HG03060 (cell line): ENCODE results near the gene EID2.

ENCODE experiments used
- ATAC-seq: cut with Tn5 transposase; IDR thresholded peaks from one replicate; pipeline ENCODE4 v1.9.1; 2021; ENCODE audit warnings: low read depth, moderate number of reproducible peaks; ENCODE audit not compliant: unreplicated experiment

The EID2 gene

DNA sequence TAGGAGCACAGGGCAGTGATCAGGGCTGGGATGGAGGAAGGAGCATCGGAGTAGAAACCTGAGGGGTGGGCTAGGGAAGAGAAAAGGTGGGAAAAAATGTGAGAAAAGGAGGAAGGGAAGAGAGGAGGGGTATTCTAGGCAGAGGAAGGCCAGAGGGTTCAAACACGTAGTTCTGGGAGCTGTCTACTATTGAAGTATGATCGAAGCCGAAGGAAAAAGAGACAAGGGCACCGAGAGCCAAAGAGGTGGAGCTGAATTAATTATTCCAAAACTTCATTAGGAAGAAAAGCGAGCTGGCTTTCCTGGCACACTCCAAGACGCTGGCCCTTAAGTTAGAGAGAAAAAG, 33.4 kb downstream of the EID2 start:
- ATAC-seq = no peak

DNA sequence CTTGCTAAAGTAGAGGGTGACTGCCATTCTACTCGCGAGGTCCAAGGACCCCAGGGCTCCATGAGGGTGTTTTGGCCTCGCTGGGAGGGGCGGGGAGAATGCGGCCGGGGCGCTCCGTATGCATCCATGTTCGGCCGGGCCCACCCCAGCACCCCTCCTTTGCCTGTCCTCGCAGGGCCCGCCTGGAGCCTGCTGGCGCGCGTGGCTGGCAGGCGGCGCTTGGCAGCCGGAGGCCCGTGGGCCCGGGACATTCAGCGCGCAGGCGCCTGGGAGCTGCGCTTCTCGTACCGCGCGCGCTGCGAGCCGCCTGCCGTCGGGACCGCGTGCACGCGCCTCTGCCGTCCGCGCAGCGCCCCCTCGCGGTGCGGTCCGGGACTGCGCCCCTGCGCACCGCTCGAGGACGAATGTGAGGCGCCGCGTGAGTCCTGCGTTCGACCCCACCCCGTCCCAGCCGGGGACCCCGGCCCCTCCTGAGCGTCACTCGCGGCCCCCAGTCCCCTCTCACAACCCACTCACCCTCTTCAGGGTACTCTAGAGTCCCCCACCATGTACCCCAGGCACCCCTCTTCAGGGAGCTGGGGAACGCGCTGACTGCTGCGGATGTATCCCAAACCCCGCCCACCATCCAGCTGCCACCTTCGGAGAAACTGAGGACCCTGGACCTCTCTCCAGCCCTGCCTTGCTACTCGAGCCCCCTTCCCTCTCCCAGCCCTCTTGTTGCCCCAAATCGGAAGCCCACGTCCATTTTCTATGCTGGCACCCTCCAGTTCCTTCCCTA, 37.1 kb downstream of the EID2 start:
- ATAC-seq = no peak

DNA sequence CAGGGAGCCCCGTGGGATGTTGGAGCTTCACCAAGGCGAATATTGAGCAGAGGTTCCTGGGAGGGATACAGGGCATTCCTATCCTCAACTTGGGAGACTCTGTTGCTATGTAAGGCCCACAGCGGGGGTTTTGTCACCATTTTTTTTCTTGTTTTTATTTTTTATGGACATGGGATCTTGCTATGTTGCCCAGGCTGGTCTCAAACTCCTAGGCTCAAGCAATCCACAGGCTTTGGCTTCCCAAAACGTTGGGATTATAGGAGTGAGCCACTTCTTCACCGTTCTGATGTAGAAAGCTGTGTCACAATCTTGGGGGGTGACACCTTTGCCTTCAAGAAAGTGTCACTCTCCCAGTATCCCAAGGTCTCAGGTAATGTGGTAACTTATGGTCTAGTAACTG, 38.6 kb downstream of the EID2 start:
- no peak for ATAC-seq

DNA sequence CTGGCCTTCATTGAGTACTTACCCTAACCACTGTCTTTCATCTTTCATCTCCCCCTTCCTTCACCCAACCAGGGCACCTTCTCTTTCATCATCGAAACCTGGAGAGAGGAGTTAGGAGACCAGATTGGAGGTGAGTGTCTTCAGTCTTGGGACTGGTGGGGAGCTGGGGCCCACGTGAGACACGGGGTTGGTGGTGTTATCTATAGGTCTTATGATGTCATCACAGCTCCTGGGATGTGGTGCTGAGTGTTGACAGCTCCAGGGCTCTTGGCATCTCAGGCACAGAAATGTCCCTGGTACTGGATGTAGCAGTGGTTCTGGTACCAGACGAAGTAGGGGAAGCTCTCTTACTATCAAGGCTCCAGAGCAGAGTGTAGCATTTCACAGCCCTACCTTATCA, 39.4 kb downstream of the EID2 start:
- ATAC-seq = no peak

DNA sequence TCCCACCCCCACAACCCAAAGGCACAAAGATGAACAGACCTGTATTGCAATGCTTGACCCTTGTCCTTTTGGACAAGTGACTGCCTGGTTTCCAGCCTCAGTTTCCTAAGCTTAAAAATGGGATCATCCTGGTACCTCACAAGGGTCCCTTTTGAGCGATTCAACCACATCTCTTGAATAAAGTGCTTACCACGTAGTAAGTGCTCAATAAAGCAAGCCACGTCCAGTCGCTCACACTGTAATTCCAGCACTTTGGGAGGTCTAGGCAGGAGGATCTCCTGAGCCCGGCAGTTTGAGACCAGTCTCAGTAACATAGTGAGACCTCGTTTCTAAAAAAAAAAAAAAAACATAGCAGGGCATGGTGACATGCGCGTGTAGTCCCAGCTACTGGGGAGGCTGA, 40.0 kb downstream of the EID2 start:
- ATAC-seq = no peak

DNA sequence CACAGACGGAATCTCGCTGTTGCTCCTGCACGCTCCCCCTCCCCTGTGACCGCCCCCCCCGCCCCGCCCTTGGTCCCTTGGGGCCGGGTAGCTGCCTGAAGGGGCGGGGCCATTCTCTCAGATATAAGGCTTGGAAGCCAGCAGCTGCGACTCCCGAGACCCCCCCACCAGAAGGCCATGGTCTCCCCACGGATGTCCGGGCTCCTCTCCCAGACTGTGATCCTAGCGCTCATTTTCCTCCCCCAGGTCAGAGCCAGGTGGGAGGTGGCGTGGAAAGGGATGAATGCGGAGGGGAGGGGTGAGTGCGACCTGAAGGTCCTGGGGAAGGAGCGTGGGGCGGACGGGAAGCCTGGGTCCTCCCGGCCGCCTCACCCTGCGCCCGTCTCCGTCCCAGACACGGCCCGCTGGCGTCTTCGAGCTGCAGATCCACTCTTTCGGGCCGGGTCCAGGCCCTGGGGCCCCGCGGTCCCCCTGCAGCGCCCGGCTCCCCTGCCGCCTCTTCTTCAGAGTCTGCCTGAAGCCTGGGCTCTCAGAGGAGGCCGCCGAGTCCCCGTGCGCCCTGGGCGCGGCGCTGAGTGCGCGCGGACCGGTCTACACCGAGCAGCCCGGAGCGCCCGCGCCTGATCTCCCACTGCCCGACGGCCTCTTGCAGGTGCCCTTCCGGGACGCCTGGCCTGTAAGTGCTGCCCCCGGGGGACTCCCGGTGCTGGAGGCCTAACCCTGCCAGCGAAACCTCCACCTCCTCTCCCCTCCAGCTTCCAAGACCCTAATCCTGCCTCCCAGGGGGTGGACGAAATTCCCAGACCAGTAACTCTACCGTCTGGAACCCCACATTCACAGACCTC, 40.9 kb downstream of the EID2 start, which contains the start of gene DLL3:
Gene DLL3, plus strand, starts transcription at position 150 of the 845 bp plus-strand sequence. Its CDS starts 28 bp downstream, at position 178.
- no peak for ATAC-seq

DNA sequence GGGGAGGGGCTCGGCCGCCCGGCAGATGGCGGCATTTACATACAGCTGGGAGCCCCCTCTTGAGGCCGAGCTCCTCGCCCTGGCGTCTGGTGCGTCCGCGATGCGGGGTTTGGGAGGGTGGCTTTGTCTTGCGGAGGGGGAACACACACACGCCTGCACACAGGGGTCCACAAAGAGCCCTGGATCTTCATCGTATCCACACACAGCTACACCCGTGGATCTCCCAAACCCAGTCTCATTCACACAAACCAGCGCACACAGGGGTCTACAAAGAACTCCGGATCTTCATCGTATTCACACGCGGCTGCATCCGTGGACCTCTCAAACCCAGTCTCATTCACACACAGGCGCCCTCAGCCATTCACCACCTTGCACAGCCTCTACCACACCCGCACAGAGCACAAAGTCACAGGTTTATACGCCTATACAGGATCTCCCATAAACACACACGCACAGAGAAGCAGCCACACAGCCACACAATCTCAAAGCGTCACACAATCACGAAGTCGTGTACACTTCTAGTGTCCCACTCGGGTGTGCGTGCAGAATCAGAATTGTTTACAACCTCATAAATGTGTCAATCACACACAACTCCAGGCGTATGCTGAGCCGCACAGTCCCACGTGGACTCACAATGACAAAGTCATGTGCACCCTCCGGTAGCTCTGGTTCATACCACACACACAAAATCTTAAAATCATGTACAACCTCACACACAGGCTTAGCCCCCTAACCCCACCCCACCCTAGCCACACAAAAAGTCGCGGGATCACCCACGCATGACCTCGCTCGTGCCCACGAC, 41.8 kb downstream of the EID2 start:
- no peak for ATAC-seq

DNA sequence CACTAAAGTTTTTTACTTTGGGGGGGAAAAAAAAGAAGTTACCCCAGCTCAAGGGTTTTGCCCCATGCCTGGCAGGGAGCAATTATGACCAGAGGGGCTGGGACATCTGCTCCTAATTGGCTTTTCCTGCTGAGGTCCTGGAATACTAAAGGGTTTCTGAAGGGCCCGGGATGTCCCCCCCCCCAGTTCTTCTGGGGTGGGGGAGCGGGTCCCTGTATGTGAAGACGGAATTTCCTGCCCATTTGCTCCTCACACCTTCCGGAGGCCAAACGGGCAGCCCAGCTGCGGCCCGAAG, 42.3 kb downstream of the EID2 start:
- ATAC-seq = no peak

DNA sequence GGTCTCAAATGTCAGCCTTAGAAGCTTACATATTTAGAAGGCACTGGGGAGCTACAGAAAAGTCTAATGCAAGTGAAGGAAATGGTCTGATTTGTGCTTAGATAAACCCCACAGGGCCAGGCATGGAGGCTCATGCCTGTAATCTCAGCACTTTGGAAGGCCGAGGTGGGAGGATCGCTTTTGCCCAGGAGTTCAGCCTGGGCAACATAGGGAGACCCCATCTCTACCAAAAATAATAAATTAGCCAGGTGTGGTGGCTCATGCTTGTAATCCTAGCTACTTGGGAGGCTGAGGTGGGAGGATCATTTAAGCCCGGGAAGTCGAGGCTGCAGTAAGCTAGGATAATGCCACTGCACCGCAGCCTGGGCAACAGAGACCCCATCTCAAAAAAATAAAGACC, 43.9 kb downstream of the EID2 start:
- no peak for ATAC-seq

DNA sequence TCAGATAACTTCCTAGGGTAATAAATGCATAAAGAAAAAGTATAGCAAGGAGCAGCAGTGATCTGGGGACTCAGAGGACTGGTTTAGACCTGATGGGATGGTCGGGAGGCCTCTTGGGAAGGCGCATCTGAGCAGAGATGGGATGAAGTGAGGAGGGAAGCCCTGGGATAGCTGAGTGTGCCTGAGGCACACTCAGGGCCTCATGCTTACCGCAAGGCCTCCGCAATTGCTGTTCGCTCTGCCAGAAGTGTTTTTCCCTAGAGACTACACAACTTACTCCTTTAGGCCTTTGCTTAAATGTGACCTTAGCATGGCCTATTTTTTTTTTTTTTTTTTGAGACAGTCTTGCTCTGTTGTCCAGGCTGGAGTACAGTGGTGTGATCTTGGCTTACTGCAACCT, 45.3 kb downstream of the EID2 start:
- ATAC-seq = no peak

DNA sequence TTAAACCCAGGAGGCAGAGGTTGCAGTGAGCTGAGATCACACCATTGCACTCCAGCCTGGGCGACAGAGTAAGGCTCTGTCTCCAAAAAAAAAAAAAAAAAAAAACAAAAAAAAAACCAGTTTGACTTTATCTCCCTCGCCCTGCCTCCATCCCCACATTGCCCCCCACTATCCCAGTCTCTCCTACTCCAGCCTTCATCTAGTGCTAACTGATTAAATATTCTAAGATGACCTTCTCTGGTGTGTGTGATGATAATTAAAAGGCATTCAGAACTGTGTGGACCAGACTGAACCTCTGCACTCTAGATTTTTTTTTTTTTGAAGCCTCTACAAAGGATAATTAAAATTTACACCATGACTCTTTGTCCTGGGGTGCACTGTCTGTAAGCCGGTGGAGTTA, 47.2 kb downstream of the EID2 start:
- ATAC-seq = no peak

DNA sequence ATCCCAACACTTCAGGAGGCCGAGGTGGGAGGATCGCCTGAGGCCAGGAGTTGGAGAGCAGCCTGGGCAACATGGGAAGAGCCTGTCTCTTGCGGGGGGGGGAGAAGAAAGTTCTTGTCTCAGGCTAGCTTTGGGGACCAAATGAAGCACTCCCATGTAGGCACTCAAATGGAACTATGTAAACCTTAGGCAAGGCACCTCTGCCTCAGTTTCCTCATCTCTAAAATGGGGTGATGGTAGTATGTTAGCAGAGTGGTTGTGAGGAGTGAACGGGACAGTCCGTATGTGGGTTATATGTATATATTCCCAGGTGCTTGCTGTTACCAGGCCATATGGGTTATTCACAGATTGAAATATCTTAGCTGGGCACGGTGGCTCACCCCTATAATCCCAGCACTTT, 47.7 kb downstream of the EID2 start:
- ATAC-seq = no peak

DNA sequence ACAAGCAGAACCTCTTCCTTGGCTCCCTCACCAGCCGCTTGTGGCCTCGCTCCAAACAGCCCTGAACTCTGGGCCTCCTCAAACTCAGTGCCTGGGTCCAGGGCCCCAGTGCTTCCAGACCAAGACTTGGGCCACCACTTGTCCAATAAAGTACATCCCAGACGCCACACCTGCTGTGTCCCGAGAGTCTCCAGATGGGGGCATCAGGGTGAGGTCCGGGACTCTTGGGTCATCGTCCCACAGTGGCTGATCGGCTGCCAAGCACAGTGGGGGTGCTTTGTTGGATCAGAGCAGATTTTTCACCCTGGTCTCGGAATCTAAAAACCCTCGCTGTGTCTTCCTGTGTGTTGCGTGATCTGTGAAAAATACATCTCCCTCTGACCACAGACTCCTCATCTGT, 50.2 kb downstream of the EID2 start:
- ATAC-seq = no peak
